ENCODE results near the gene DENND10.
"Not testable (repeated sequence)": the region's sequence is repeated elsewhere in the genome, so short reads cannot be mapped to it uniquely, and the experiment has no call there.

DENND10 gene

GRCh38 chr10:119100434-119101238 is 3.3 kb upstream of the DENND10 start:
- DNase-seq = no peak

GRCh38 chr10:119101366-119102098 is 2.4 kb upstream of the DENND10 start:
- no peak for DNase-seq

GRCh38 chr10:119103241-119103902 is 541 bp upstream of the DENND10 start:
- DNase-seq = no peak

- no peak for DNase-seq
Measured at GRCh38 chr10:119104654-119105015, 722 bp downstream of the DENND10 start.

- DNase-seq = no peak
Measured at GRCh38 chr10:119105155-119105554, 1.2 kb downstream of the DENND10 start.

- DNase-seq = not testable (repeated sequence)
Measured at GRCh38 chr10:119105899-119106298, 2.0 kb downstream of the DENND10 start.

- DNase-seq = not testable (repeated sequence)
Measured at GRCh38 chr10:119107106-119107505, 3.2 kb downstream of the DENND10 start.

- not testable (repeated sequence) for DNase-seq
Measured at GRCh38 chr10:119107771-119108170, 3.9 kb downstream of the DENND10 start.

GRCh38 chr10:119112056-119112455 is 8.1 kb downstream of the DENND10 start:
- DNase-seq = no peak

- DNase-seq = no peak
Measured at GRCh38 chr10:119113751-119114732, 10.1 kb downstream of the DENND10 start.

GRCh38 chr10:119115926-119116325 is 12.0 kb downstream of the DENND10 start:
- DNase-seq = no peak

- DNase-seq = no peak
Measured at GRCh38 chr10:119116326-119116951, 12.5 kb downstream of the DENND10 start.

- no peak for DNase-seq
Measured at GRCh38 chr10:119118231-119118630, 14.3 kb downstream of the DENND10 start.

GRCh38 chr10:119119400-119119799 is 15.5 kb downstream of the DENND10 start:
- DNase-seq = no peak

GRCh38 chr10:119120413-119120867 is 16.5 kb downstream of the DENND10 start:
- no peak for DNase-seq

- no peak for DNase-seq
Measured at GRCh38 chr10:119120875-119121274, 17.0 kb downstream of the DENND10 start.

- no peak for DNase-seq
Measured at GRCh38 chr10:119125942-119126341, 22.0 kb downstream of the DENND10 start.

GRCh38 chr10:119129721-119130120 is 25.8 kb downstream of the DENND10 start:
- DNase-seq = no peak

- peak; percentile 18 for DNase-seq
Measured at GRCh38 chr10:119131512-119132240, 27.8 kb downstream of the DENND10 start.

GRCh38 chr10:119132521-119133345 is 28.8 kb downstream of the DENND10 start:
- DNase-seq = no peak
